ENCODE results near the gene COL4A1.

The COL4A1 gene

GRCh38 chr13:110162053-110162452 lies 144.9 kb downstream of the COL4A1 start:
- DNase-seq (ENCODE audit: low read depth): no peak
- no peak for TF ChIP-seq CTCF (IDR thresholded peaks at IDR 0.05; ENCODE audit: insufficient read depth, low read depth, low read length, missing control alignments)
- H3K4me3 ChIP-seq (ENCODE audit: low read length): no peak overlapping the region

- DNase-seq (ENCODE audit: low read depth): peak; percentile 24
- no peak for TF ChIP-seq CTCF (IDR thresholded peaks at IDR 0.05; ENCODE audit: insufficient read depth, low read depth, low read length, missing control alignments)
- no peak overlapping the region for H3K4me3 ChIP-seq (ENCODE audit: low read length)
These were observed 145.7 kb downstream of the COL4A1 start for GRCh38 chr13:110161112-110161882.

- DNase-seq (ENCODE audit: low read depth): no peak
- no peak for TF ChIP-seq CTCF (IDR thresholded peaks at IDR 0.05; ENCODE audit: insufficient read depth, low read depth, low read length, missing control alignments)
- H3K4me3 ChIP-seq (ENCODE audit: low read length): no peak overlapping the region
These were observed 148.7 kb downstream of the COL4A1 start for GRCh38 chr13:110158226-110158625.

GRCh38 chr13:110157718-110158117 lies 149.2 kb downstream of the COL4A1 start:
- no peak for TF ChIP-seq CTCF (IDR thresholded peaks at IDR 0.05; ENCODE audit: insufficient read depth, low read depth, low read length, missing control alignments)
- DNase-seq (ENCODE audit: low read depth): no peak
- H3K4me3 ChIP-seq (ENCODE audit: low read length): no peak overlapping the region

- TF ChIP-seq CTCF (IDR thresholded peaks at IDR 0.05; ENCODE audit: insufficient read depth, low read depth, low read length, missing control alignments): no peak
- no peak for DNase-seq (ENCODE audit: low read depth)
- no peak overlapping the region for H3K4me3 ChIP-seq (ENCODE audit: low read length)
These were observed 150.5 kb downstream of the COL4A1 start for GRCh38 chr13:110156301-110157049.

- DNase-seq (ENCODE audit: low read depth): no peak
- no peak overlapping the region for H3K4me3 ChIP-seq (ENCODE audit: low read length)
- TF ChIP-seq CTCF (IDR thresholded peaks at IDR 0.05; ENCODE audit: insufficient read depth, low read depth, low read length, missing control alignments): no peak
These were observed 151.9 kb downstream of the COL4A1 start for GRCh38 chr13:110155072-110155471.

Data from epithelial cell of esophagus (primary cell).